NB4 (cell line): ENCODE data around the gene ENDOV.

Experiments
- DNase-seq: peaks from one replicate; pipeline ENCODE4 v3.0.0; 2010; ENCODE audit warnings: low read depth
- H3K4me3 ChIP-seq: one replicate; pipeline ENCODE4 v1.5.1; 2011; ENCODE audit warnings: mild to moderate bottlenecking, low read depth, low read length, moderate library complexity
- CTCF ChIP-seq: IDR thresholded peaks from one replicate; pipeline ENCODE4 v1.5.1; 2012; ENCODE audit warnings: low read depth, low read length
- MAX ChIP-seq: IDR thresholded peaks from 2 replicates; pipeline ENCODE4 v1.6.1; 2011; ENCODE audit warnings: low read depth, low read length
- MYC ChIP-seq: IDR thresholded peaks from 2 replicates; pipeline ENCODE4 v1.6.1; 2011; ENCODE audit warnings: low read depth, low read length
- POLR2A ChIP-seq: IDR thresholded peaks from 2 replicates; pipeline ENCODE4 v1.6.1; 2011; ENCODE audit warnings: mild to moderate bottlenecking; ENCODE audit not compliant: insufficient read length; ENCODE audit errors: extremely low read depth

The ENDOV gene

GRCh38 chr17:80466188-80466705, 51.3 kb downstream of the ENDOV start:
- no peak for TF ChIP-seq POLR2A
- no peak for TF ChIP-seq CTCF
- no peak for TF ChIP-seq MAX
- no peak for TF ChIP-seq MYC
- no peak for DNase-seq

GRCh38 chr17:80468242-80468641, 53.3 kb downstream of the ENDOV start:
- TF ChIP-seq POLR2A (no peak), MYC (no peak), MAX (no peak), CTCF (no peak)
- no peak for DNase-seq
- H3K4me3 ChIP-seq, result no peak overlapping the region

More at GRCh38 chr17:80466188-80466705, 51.3 kb downstream of the ENDOV start:
- H3K4me3 ChIP-seq, result no peak overlapping the region

- H3K4me3 ChIP-seq, result no peak overlapping the region
- DNase-seq, result no peak
- TF ChIP-seq POLR2A (no peak), MAX (no peak)
Measured at GRCh38 chr17:80468781-80469493, 54.0 kb downstream of the ENDOV start.

- no peak for TF ChIP-seq POLR2A
- no peak for TF ChIP-seq CTCF
- no peak for TF ChIP-seq MAX
- TF ChIP-seq MYC, result no peak
- DNase-seq, result no peak
- H3K4me3 ChIP-seq, result no peak overlapping the region
Measured at GRCh38 chr17:80469667-80470066, 54.7 kb downstream of the ENDOV start.

- no peak overlapping the region for H3K4me3 ChIP-seq
- TF ChIP-seq POLR2A (no peak), MYC (no peak), MAX (no peak), CTCF (no peak)
- DNase-seq, result no peak
Measured at GRCh38 chr17:80470603-80471002, 55.6 kb downstream of the ENDOV start.

- H3K4me3 ChIP-seq, result no peak overlapping the region
- DNase-seq, result peak; percentile 34
- TF ChIP-seq MAX, result no peak
- no peak for TF ChIP-seq POLR2A
- no peak for TF ChIP-seq MYC
- TF ChIP-seq CTCF, result no peak
Measured at GRCh38 chr17:80471922-80472321, 57.0 kb downstream of the ENDOV start.
